AG08395 (cell line): ENCODE data around the gene PRKAR2A.

Source experiments
- DNase-seq: peaks from one replicate; pipeline ENCODE4 v3.0.0; 2012; ENCODE audit warnings: mixed read lengths, low spot score

Gene PRKAR2A

GRCh38 chr3:48847504-48848423, at the start of gene PRKAR2A:
PRKAR2A (minus strand) TSS chr3:48847874; CDS start chr3:48847596, 278 bp downstream.
- peak; percentile 99 for DNase-seq

- DNase-seq, result no peak
These were observed 49.3 kb upstream of the PRKAR2A start for GRCh38 chr3:48896936-48897335.

- DNase-seq, result no peak
These were observed 46.8 kb upstream of the PRKAR2A start for GRCh38 chr3:48894516-48894915.

GRCh38 chr3:48891606-48892005, 43.9 kb upstream of the PRKAR2A start:
- DNase-seq, result no peak

- DNase-seq, result no peak
These were observed 38.1 kb upstream of the PRKAR2A start for GRCh38 chr3:48885753-48886152.

GRCh38 chr3:48881652-48882114, 34.0 kb upstream of the PRKAR2A start:
- DNase-seq, result no peak

GRCh38 chr3:48881006-48881405, 33.3 kb upstream of the PRKAR2A start:
- no peak for DNase-seq

GRCh38 chr3:48879994-48880377, 32.3 kb upstream of the PRKAR2A start:
- no peak for DNase-seq

- DNase-seq, result no peak
These were observed 31.8 kb upstream of the PRKAR2A start for GRCh38 chr3:48879307-48879993.

- no peak for DNase-seq
These were observed 30.0 kb upstream of the PRKAR2A start for GRCh38 chr3:48877671-48878070.

GRCh38 chr3:48863122-48863521, 15.4 kb upstream of the PRKAR2A start:
- no peak for DNase-seq

- no peak for DNase-seq
These were observed 11.5 kb upstream of the PRKAR2A start for GRCh38 chr3:48859206-48859605.

GRCh38 chr3:48858709-48859108, 11.0 kb upstream of the PRKAR2A start:
- DNase-seq, result no peak

GRCh38 chr3:48857641-48858040, 10.0 kb upstream of the PRKAR2A start:
- no peak for DNase-seq

GRCh38 chr3:48856469-48856868, 8.8 kb upstream of the PRKAR2A start:
- DNase-seq, result no peak

- DNase-seq, result no peak
These were observed 8.2 kb upstream of the PRKAR2A start for GRCh38 chr3:48855681-48856447.

- DNase-seq, result no peak
These were observed 4.5 kb upstream of the PRKAR2A start for GRCh38 chr3:48852151-48852550.

- DNase-seq, result no peak
These were observed 3.7 kb upstream of the PRKAR2A start for GRCh38 chr3:48851407-48851806.

- DNase-seq, result no peak
These were observed 1.3 kb upstream of the PRKAR2A start for GRCh38 chr3:48848816-48849515.

GRCh38 chr3:48847053-48847503, 596 bp downstream of the PRKAR2A start:
- DNase-seq, result peak; percentile 77

- no peak for DNase-seq
These were observed 2.5 kb downstream of the PRKAR2A start for GRCh38 chr3:48845170-48845569.

GRCh38 chr3:48837163-48837562, 10.5 kb downstream of the PRKAR2A start:
- DNase-seq, result no peak
